NCI-H2081 treated with DMSO at 0.1 percent for 48 hours (cell line): ENCODE results near the gene GDNF.
"Not testable (repeated sequence)": the region's sequence is repeated elsewhere in the genome, so short reads cannot be mapped to it uniquely, and the experiment has no call there.

ENCODE experiments used
- DNase-seq: peaks from one replicate; lab custom pipeline; 2025; lab: John Stamatoyannopoulos, UW

The GDNF gene

GRCh38 chr5:37816331-37816730 lies 23.5 kb downstream of the GDNF start:
- DNase-seq: no peak

GRCh38 chr5:37815913-37816312 lies 23.9 kb downstream of the GDNF start:
- DNase-seq: no peak

- no peak for DNase-seq
Measured at GRCh38 chr5:37814699-37815098, 25.1 kb downstream of the GDNF start.

GRCh38 chr5:37812365-37812764 lies 27.5 kb downstream of the GDNF start:
- DNase-seq: no peak

GRCh38 chr5:37811866-37812265 lies 28.0 kb downstream of the GDNF start:
- DNase-seq: no peak

- no peak for DNase-seq
Measured at GRCh38 chr5:37810311-37810710, 29.5 kb downstream of the GDNF start.

GRCh38 chr5:37808945-37809344 lies 30.9 kb downstream of the GDNF start:
- DNase-seq: no peak

GRCh38 chr5:37807621-37808301 lies 32.1 kb downstream of the GDNF start:
- DNase-seq: no peak

- no peak for DNase-seq
Measured at GRCh38 chr5:37807015-37807414, 32.8 kb downstream of the GDNF start.

GRCh38 chr5:37806476-37806875 lies 33.4 kb downstream of the GDNF start:
- no peak for DNase-seq

- no peak for DNase-seq
Measured at GRCh38 chr5:37806016-37806415, 33.8 kb downstream of the GDNF start.

- DNase-seq: no peak
Measured at GRCh38 chr5:37804401-37804800, 35.4 kb downstream of the GDNF start.

GRCh38 chr5:37803487-37803886 lies 36.4 kb downstream of the GDNF start:
- no peak for DNase-seq

- no peak for DNase-seq
Measured at GRCh38 chr5:37801521-37801920, 38.3 kb downstream of the GDNF start.

- no peak for DNase-seq
Measured at GRCh38 chr5:37799865-37800421, 39.9 kb downstream of the GDNF start.

- DNase-seq: not testable (repeated sequence)
Measured at GRCh38 chr5:37796435-37796834, 43.4 kb downstream of the GDNF start.

- not testable (repeated sequence) for DNase-seq
Measured at GRCh38 chr5:37795292-37795691, 44.5 kb downstream of the GDNF start.

- no peak for DNase-seq
Measured at GRCh38 chr5:37792975-37793631, 46.7 kb downstream of the GDNF start.

GRCh38 chr5:37791321-37791720 lies 48.5 kb downstream of the GDNF start:
- no peak for DNase-seq

GRCh38 chr5:37789991-37790390 lies 49.9 kb downstream of the GDNF start:
- DNase-seq: no peak

GRCh38 chr5:37787742-37788141 lies 52.1 kb downstream of the GDNF start:
- no peak for DNase-seq

- DNase-seq: no peak
Measured at GRCh38 chr5:37786862-37787519, 52.9 kb downstream of the GDNF start.

GRCh38 chr5:37786416-37786815 lies 53.4 kb downstream of the GDNF start:
- DNase-seq: no peak
